ENCODE results near the gene MYL6.

MYL6 gene

GRCh38 chr12:56202838-56203237 lies 44.7 kb downstream of the MYL6 start:
- TF ChIP-seq CTCF (IDR thresholded peaks at IDR 0.05; ENCODE audit: insufficient read depth, low read depth, low read length, missing control alignments), result no peak
- DNase-seq (ENCODE audit: low read depth), result no peak
- H3K4me3 ChIP-seq (ENCODE audit: low read length), result no peak overlapping the region

- DNase-seq (ENCODE audit: low read depth), result no peak
- H3K4me3 ChIP-seq (ENCODE audit: low read length), result no peak overlapping the region
- no peak for TF ChIP-seq CTCF (IDR thresholded peaks at IDR 0.05; ENCODE audit: insufficient read depth, low read depth, low read length, missing control alignments)
Measured at GRCh38 chr12:56204275-56204674, 46.1 kb downstream of the MYL6 start.

DNA sequence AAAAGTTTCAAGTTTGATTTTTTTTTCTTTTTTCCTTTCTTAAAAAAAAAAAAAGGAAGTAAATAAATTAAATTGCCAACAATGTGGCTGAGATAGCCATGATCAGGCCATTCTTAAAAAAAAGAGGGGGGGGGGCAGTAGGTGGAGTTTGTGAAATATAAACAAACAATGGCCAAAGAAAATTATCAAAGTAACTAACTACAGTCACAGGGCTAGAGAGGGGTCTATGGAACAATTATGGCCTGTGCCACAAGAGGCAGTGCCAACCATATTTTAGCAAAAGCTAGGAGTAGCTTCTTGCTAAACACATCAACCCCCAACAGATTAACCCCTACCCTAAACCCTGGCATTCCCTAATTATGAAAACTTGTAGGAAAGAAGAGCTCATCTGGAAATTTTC lies 47.3 kb downstream of the MYL6 start:
- no peak for DNase-seq (ENCODE audit: low read depth)
- no peak for TF ChIP-seq CTCF (IDR thresholded peaks at IDR 0.05; ENCODE audit: insufficient read depth, low read depth, low read length, missing control alignments)
- H3K4me3 ChIP-seq (ENCODE audit: low read length), result no peak overlapping the region

GRCh38 chr12:56206452-56207166 lies 48.5 kb downstream of the MYL6 start:
- TF ChIP-seq CTCF (IDR thresholded peaks at IDR 0.05; ENCODE audit: insufficient read depth, low read depth, low read length, missing control alignments), result peak; percentile 75
- H3K4me3 ChIP-seq (ENCODE audit: low read length), result no peak overlapping the region
- DNase-seq (ENCODE audit: low read depth), result peak; percentile 63

GRCh38 chr12:56208006-56208405 lies 49.8 kb downstream of the MYL6 start:
- no peak overlapping the region for H3K4me3 ChIP-seq (ENCODE audit: low read length)
- TF ChIP-seq CTCF (IDR thresholded peaks at IDR 0.05; ENCODE audit: insufficient read depth, low read depth, low read length, missing control alignments), result no peak
- no peak for DNase-seq (ENCODE audit: low read depth)
